GM23248 (cell line): Measurements from ENCODE around the gene VPS39. TPM values are rescaled to one million over a fixed set of nuclear protein-coding genes. Genes with fewer than 3 reads are reported as not detected.

ENCODE experiments used
- DNase-seq: peaks from one replicate; pipeline ENCODE4 v3.0.0-alpha.2; 2015
- H2AFZ ChIP-seq: fragments of 200-600 bp; sonication (generic); 2 replicates; pipeline ENCODE4 v1.6.1; 2016; ENCODE audit warnings: antibody characterized with exemption
- H3F3A ChIP-seq: fragments of 200-600 bp; sonication (generic); 2 replicates; pipeline ENCODE4 v1.6.1; 2016; ENCODE audit warnings: mild to moderate bottlenecking, antibody characterized with exemption, mixed run types; ENCODE audit not compliant: insufficient read depth
- H3K27ac ChIP-seq: fragments of 200-600 bp; sonication (generic); 2 replicates; pipeline ENCODE4 v1.5.1; 2016; ENCODE audit warnings: mild to moderate bottlenecking
- H3K27me3 ChIP-seq: fragments of 200-600 bp; sonication (generic); replicated peaks from 2 replicates; pipeline ENCODE4 v1.6.1; 2016; ENCODE audit warnings: mild to moderate bottlenecking; ENCODE audit not compliant: insufficient read depth
- H3K36me3 ChIP-seq: fragments of 200-600 bp; sonication (generic); 2 replicates; pipeline ENCODE4 v1.6.1; 2016; ENCODE audit warnings: low read depth, mild to moderate bottlenecking
- H3K4me1 ChIP-seq: fragments of 200-600 bp; sonication (generic); 2 replicates; pipeline ENCODE4 v1.6.1; 2016; ENCODE audit warnings: mild to moderate bottlenecking; ENCODE audit not compliant: insufficient read depth
- H3K4me2 ChIP-seq: fragments of 200-600 bp; sonication (generic); one replicate; pipeline ENCODE4 v1.6.1; 2016; ENCODE audit warnings: mild to moderate bottlenecking; ENCODE audit not compliant: unreplicated experiment
- H3K4me3 ChIP-seq: fragments of 200-600 bp; sonication (generic); 2 replicates; pipeline ENCODE4 v1.5.1; 2016; ENCODE audit warnings: mild to moderate bottlenecking
- H3K79me2 ChIP-seq: fragments of 200-600 bp; sonication (generic); 2 replicates; pipeline ENCODE4 v1.6.1; 2016; ENCODE audit warnings: mild to moderate bottlenecking; ENCODE audit not compliant: insufficient read depth
- H3K9ac ChIP-seq: fragments of 200-600 bp; sonication (generic); 2 replicates; pipeline ENCODE4 v1.6.1; 2016; ENCODE audit warnings: mild to moderate bottlenecking
- H3K9me2 ChIP-seq: fragments of 200-600 bp; sonication (generic); 2 replicates; pipeline ENCODE4 v1.6.1; 2016; ENCODE audit warnings: mixed run types, mild to moderate bottlenecking, moderate library complexity; ENCODE audit not compliant: insufficient read depth
- H3K9me3 ChIP-seq: fragments of 200-600 bp; sonication (generic); one replicate; pipeline ENCODE4 v1.6.1; 2017; ENCODE audit warnings: low read depth
- H4K20me1 ChIP-seq: fragments of 200-600 bp; sonication (generic); 2 replicates; pipeline ENCODE4 v1.6.0; 2016; ENCODE audit not compliant: insufficient read depth
- EZH2 ChIP-seq: fragments of 200-600 bp; sonication (generic); IDR thresholded peaks from 2 replicates; pipeline ENCODE4 v1.6.1; 2018; ENCODE audit warnings: antibody characterized with exemption, mild to moderate bottlenecking; ENCODE audit not compliant: insufficient read depth, poor library complexity, severe bottlenecking
- EZH2phosphoT487 ChIP-seq: fragments of 200-600 bp; sonication (generic); IDR thresholded peaks from 2 replicates; pipeline ENCODE4 v1.6.1; 2018; ENCODE audit warnings: antibody characterized with exemption, moderate library complexity, mild to moderate bottlenecking, low read depth; ENCODE audit not compliant: insufficient read depth
- WGBS, 2 experiments: methylation state at CpG; one replicate each; pipeline ENCODE4 v1.1.6; 2015 to 2017; ENCODE audit warnings: low lambda C conversion rate in 2 of 2, low coverage in 1 of 2; ENCODE audit errors: missing lambda C conversion rate in 2 of 2; 5-methylcytosine and 5-hydroxymethylcytosine counted together
- in situ Hi-C: fragments of 300-500 bp; cut with MboI; formaldehyde crosslinking; loops from 2 replicates; pipeline ENCODE4 v1.15.0; 2020
- polyA plus RNA-seq: library from polyadenylated mRNA; unstranded; fragments of >200 nt; fragmentation: Nextera tagmentation; extraction: Ambion mirVana; gene quantifications from 2 replicates; pipeline ENCODE4 v1.2.1, GENCODE V29; 2016
- total RNA-seq: library from RNA; depleted of rRNA; stranded (reverse); fragments of >200 nt; shearing (Covaris generic); gene quantifications from 2 replicates; pipeline ENCODE4 v1.2.3, GENCODE V29; 2014

VPS39 gene
- total and polyA plus RNA-seq, 2 experiments from 2014 or later, result 33.0 to 49.3 TPM

GRCh38 chr15:42138411-42138810 lies 69.7 kb downstream of the VPS39 start:
- Histone ChIP-seq H3K79me2 (no peaks in the 10 kb centered on the region), H3K9me2 (no peaks in the 10 kb centered on the region), H3F3A (no peaks in the 10 kb centered on the region), H4K20me1 (no peaks in the 10 kb centered on the region), H3K4me3 (no peak overlapping the region), H3K36me3 (no peaks in the 10 kb centered on the region), H2AFZ (no peak overlapping the region), H3K9me3 (no peaks in the 10 kb centered on the region), H3K27ac (no peak overlapping the region), H3K4me2 (no peak overlapping the region), H3K27me3 (peaks cover 13% of the 10 kb centered on the region), H3K9ac (no peak overlapping the region), H3K4me1 (no peaks in the 10 kb centered on the region)
- in situ Hi-C loops, result no loop called here
- TF ChIP-seq EZH2 (no peak), EZH2phosphoT487 (no peak)
- no peak for DNase-seq
- 39 to 42% methylated on average over 4 of the region's 4 CpGs for WGBS, 2 experiments

GRCh38 chr15:42137461-42138261 lies 70.4 kb downstream of the VPS39 start:
- H3K79me2 ChIP-seq, result no peaks in the 10 kb centered on the region
- no peaks in the 10 kb centered on the region for H3K9me2 ChIP-seq
- no peaks in the 10 kb centered on the region for H3K4me1 ChIP-seq
- no peak overlapping the region for H3K9ac ChIP-seq
- H3K9me3 ChIP-seq, result no peaks in the 10 kb centered on the region
- TF ChIP-seq EZH2, result no peak
- TF ChIP-seq EZH2phosphoT487, result no peak
- H3K36me3 ChIP-seq, result no peaks in the 10 kb centered on the region
- no peak overlapping the region for H2AFZ ChIP-seq
- H3K4me2 ChIP-seq, result no peak overlapping the region
- H4K20me1 ChIP-seq, result no peaks in the 10 kb centered on the region
- WGBS, 2 experiments, result 45 to 47% methylated on average over 10 to 11 of the region's 11 CpGs
- in situ Hi-C loops, result no loop called here
- H3F3A ChIP-seq, result no peaks in the 10 kb centered on the region
- no peak overlapping the region for H3K4me3 ChIP-seq
- H3K27ac ChIP-seq, result no peak overlapping the region
- peaks cover 13% of the 10 kb centered on the region for H3K27me3 ChIP-seq
- peak; percentile 81 for DNase-seq

- H3K27me3 ChIP-seq, result peaks cover 19% of the 10 kb centered on the region
- no peak overlapping the region for H3K4me3 ChIP-seq
- DNase-seq, result no peak
- H3K4me2 ChIP-seq, result no peak overlapping the region
- TF ChIP-seq EZH2phosphoT487 (no peak), EZH2 (no peak)
- no peaks in the 10 kb centered on the region for H4K20me1 ChIP-seq
- H3K4me1 ChIP-seq, result no peaks in the 10 kb centered on the region
- H3K36me3 ChIP-seq, result no peaks in the 10 kb centered on the region
- H2AFZ ChIP-seq, result no peak overlapping the region
- no peaks in the 10 kb centered on the region for H3K9me2 ChIP-seq
- no peaks in the 10 kb centered on the region for H3K79me2 ChIP-seq
- WGBS, 2 experiments, result 78 to 80% methylated on average over 11 of the region's 11 CpGs
- H3K9me3 ChIP-seq, result no peaks in the 10 kb centered on the region
- H3K27ac ChIP-seq, result no peak overlapping the region
- no peaks in the 10 kb centered on the region for H3F3A ChIP-seq
- no peak overlapping the region for H3K9ac ChIP-seq
- in situ Hi-C loops, result no loop called here
Measured at GRCh38 chr15:42136513-42136912, 71.6 kb downstream of the VPS39 start.

- no peaks in the 10 kb centered on the region for H3K79me2 ChIP-seq
- H3K4me2 ChIP-seq, result no peak overlapping the region
- in situ Hi-C loops, result no loop called here
- no peaks in the 10 kb centered on the region for H3K9me3 ChIP-seq
- no peak overlapping the region for H3K4me3 ChIP-seq
- H3K36me3 ChIP-seq, result no peaks in the 10 kb centered on the region
- no peak for DNase-seq
- no peak overlapping the region for H3K9ac ChIP-seq
- 78 to 83% methylated on average over 1 of the region's 1 CpG for WGBS, 2 experiments
- peaks cover 21% of the 10 kb centered on the region for H3K27me3 ChIP-seq
- no peak overlapping the region for H2AFZ ChIP-seq
- H3K27ac ChIP-seq, result no peak overlapping the region
- H3K4me1 ChIP-seq, result no peaks in the 10 kb centered on the region
- no peaks in the 10 kb centered on the region for H3F3A ChIP-seq
- H4K20me1 ChIP-seq, result no peaks in the 10 kb centered on the region
- TF ChIP-seq EZH2phosphoT487 (no peak), EZH2 (no peak)
- no peaks in the 10 kb centered on the region for H3K9me2 ChIP-seq
Measured at GRCh38 chr15:42135351-42135750, 72.8 kb downstream of the VPS39 start.
